GM19438 (cell line): Measurements from ENCODE around the gene CALHM1.

Experiments
- ATAC-seq: cut with Tn5 transposase; IDR thresholded peaks from one replicate; pipeline ENCODE4 v1.9.1; 2021; ENCODE audit warnings: low read depth; ENCODE audit not compliant: unreplicated experiment

Gene CALHM1

DNA sequence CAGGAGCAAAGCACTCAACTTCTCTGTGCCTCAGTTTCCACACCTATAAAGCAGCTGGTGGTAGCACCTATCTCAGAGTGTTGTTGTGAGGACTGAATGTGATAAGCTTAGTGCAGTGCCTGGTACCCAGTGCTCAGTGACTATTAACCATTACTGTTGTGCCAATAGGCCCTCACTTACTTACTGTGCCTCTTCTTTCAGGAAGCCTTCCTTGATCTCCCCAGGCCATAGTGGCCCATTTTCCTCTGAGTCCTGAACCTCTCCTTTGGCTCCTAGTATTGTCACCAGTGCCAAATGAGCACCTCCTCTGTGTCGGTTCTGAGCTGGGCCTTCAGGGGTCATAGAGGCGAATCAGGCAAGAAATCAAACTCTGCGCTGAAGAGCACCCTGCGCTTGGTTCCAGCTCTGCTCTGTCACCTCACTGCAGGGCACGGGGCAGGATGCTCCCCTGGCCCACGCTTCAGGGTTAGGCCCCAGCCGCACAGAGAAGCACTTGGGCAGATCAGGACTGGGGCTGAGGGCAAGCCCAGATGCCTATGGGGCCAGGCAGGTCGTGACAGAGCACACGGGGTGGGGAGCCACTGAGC is 2.5 kb downstream of the CALHM1 start:
- ATAC-seq: no peak

- no peak for ATAC-seq
Measured at GRCh38 chr10:103455235-103455634, 3.5 kb downstream of the CALHM1 start.

GRCh38 chr10:103454026-103454425 is 4.7 kb downstream of the CALHM1 start:
- no peak for ATAC-seq

GRCh38 chr10:103452506-103453230 is 6.0 kb downstream of the CALHM1 start:
- ATAC-seq: no peak

GRCh38 chr10:103451831-103452505 is 6.7 kb downstream of the CALHM1 start, which contains the start of gene CALHM2:
Gene CALHM2 (minus strand): TSS chr10:103452370. CDS start chr10:103449941, 2,429 bp downstream.
- peak; percentile 64 for ATAC-seq

- ATAC-seq: no peak
Measured at GRCh38 chr10:103451091-103451813, 7.4 kb downstream of the CALHM1 start.

DNA sequence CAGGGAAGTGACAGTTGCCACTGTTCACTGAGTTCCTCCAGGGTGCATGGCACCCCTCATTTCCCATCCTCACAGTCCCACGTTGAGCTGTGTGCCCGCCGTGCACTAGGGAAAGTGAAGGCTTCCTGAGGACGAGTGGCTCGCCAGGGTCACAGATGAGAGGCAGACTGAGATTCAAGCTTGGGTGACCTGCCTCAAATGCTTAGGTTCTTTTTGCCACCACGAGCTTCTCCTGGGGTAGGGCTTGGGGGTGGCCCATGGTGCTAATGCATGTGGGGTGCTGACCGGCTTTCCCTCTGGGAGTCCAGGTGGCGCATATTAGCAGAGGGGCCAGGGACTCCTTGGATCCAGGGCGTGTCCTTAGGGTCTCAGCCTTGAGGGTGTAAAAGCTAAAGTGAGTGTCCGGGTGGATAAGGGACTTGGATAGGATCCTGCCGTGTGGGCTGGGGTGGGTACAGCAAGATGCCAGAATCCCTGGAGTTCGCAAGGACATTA is 8.5 kb downstream of the CALHM1 start:
- ATAC-seq: no peak

- no peak for ATAC-seq
Measured at GRCh38 chr10:103449208-103450144, 9.2 kb downstream of the CALHM1 start.

GRCh38 chr10:103448746-103449145 is 10.0 kb downstream of the CALHM1 start:
- no peak for ATAC-seq

- ATAC-seq: no peak
Measured at GRCh38 chr10:103447187-103447586, 11.5 kb downstream of the CALHM1 start.

GRCh38 chr10:103445767-103446567 is 12.7 kb downstream of the CALHM1 start:
- ATAC-seq: no peak

DNA sequence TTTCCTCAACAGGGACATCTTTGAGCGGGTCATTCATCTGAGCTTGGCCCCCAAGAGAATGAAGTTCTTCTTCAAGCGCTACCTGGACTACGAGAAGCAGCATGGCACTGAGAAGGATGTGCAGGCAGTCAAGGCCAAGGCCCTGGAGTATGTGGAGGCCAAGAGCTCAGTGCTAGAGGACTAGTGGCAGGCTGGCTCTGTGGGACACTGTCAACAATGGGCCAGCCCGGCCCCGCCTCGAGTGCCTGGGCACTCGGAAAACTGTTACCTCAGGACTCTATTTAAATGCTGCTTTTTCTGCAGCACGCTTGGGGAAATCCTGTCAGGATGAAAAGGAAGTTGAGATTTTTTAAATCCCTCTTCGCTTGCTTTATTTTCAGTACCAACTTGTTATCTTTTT is 13.3 kb downstream of the CALHM1 start:
- no peak for ATAC-seq

GRCh38 chr10:103444478-103444877 is 14.2 kb downstream of the CALHM1 start:
- no peak for ATAC-seq

- ATAC-seq: no peak
Measured at GRCh38 chr10:103443475-103444185, 15.1 kb downstream of the CALHM1 start.

DNA sequence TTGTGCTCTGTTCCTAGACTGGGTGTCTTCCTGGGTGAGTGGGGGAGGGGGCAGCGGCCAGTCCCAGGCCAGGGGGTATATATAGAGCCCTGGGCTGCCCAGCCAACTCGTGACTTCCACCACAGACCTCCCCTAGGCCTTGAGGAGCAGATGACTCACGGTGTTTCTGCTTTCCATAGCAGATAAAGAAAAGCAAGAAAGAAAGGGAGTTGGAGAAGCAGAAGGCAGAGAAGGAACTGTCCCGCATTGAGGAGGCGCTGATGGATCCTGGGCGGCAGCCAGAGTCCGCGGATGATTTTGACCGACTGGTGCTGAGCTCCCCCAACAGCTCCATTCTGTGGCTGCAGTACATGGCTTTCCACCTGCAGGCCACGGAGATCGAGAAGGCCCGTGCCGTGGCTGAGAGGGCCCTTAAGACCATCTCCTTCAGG is 16.7 kb downstream of the CALHM1 start:
- ATAC-seq: no peak

DNA sequence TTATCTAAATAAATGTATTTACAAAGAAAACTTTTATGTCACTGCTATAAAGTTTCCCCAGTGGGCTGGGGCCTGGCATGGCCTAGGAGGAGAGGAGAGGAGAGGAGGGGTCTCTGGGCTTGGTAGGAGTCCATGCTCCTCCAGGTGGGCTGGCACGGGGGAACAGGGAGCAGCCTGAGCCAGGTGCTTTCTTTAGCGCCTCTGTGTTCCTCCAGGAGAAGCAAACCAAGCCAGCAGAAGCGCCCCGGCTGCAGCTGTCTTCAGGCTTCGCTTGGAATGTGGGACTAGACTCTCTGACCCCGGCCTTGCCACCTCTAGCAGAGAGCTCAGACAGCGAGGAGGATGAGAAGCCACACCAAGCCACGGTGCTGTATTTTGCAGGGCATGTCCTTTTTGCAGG is 17.1 kb downstream of the CALHM1 start:
- ATAC-seq: no peak

GRCh38 chr10:103441206-103441605 is 17.5 kb downstream of the CALHM1 start:
- no peak for ATAC-seq

- ATAC-seq: no peak
Measured at GRCh38 chr10:103440416-103440815, 18.3 kb downstream of the CALHM1 start.
